ENCODE measurements around the gene ZNF492.

DNA sequence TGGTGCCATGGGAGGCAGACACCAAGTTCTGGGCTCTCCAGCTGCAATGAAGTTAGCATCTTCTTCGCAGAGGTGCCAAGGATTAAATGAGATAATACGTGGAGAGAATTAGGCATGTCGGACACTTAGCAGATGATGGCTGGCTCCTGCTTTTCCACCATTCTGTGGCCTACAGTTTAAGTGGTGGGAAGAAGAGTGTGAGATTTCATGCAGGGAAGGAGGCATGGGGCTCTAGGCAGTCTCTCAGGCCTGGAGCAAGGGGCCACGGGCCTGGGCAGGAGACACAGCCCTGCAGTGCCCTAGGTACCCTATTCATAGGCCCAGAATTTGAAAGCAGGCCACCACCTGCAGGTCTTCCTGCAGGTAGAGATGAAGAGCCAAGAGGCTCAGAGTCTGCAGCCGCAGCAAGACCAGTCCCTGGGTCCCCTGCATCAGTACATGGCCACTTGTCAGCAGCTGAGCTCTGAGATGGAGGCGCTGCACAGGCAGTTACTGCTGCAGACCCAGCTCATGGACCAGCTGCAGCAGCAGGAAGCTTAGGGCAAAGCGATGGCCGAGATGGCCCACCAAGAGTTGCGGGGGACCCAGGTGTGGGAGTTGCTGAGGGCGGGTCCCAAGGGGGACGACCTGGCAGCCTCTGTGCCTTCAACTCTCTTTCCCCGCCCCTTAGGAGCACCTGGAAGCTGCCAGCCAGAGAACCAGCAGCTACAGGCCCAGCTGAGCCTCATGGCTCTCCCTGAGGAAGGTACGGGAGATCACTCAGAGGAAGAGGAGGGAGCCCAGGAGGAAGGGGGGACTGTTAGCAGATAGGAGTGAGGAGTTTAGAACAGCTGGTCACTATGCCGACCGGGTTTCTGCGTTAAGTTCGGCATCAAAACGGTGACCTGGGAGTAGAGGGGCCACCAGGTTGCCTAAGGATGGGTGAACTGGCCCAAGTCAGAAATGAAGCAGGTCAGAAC, 33.2 kb upstream of the ZNF492 start:
- TF ChIP-seq, protein P1, sequence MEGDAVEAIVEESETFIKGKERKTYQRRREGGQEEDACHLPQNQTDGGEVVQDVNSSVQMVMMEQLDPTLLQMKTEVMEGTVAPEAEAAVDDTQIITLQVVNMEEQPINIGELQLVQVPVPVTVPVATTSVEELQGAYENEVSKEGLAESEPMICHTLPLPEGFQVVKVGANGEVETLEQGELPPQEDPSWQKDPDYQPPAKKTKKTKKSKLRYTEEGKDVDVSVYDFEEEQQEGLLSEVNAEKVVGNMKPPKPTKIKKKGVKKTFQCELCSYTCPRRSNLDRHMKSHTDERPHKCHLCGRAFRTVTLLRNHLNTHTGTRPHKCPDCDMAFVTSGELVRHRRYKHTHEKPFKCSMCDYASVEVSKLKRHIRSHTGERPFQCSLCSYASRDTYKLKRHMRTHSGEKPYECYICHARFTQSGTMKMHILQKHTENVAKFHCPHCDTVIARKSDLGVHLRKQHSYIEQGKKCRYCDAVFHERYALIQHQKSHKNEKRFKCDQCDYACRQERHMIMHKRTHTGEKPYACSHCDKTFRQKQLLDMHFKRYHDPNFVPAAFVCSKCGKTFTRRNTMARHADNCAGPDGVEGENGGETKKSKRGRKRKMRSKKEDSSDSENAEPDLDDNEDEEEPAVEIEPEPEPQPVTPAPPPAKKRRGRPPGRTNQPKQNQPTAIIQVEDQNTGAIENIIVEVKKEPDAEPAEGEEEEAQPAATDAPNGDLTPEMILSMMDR (conservative IDR thresholded peaks at IDR 0.05; ENCODE audit: low read depth, low read length) = no peak
- TF ChIP-seq EZH2 (IDR thresholded peaks at IDR 0.05; ENCODE audit: borderline replicate concordance, low read depth, low read length, poor library complexity, severe bottlenecking) = no peak
